GM12891 (cell line): Measurements from ENCODE around the gene ESCO1.
"Not testable (repeated sequence)": the region's sequence is repeated elsewhere in the genome, so short reads cannot be mapped to it uniquely, and the experiment has no call there.

Source experiments
- POLR2A ChIP-seq: IDR thresholded peaks from 2 replicates; pipeline ENCODE4 v1.6.1; 2011; ENCODE audit warnings: low read depth, low read length, control low read depth
- SPI1 ChIP-seq: IDR thresholded peaks from 2 replicates; pipeline ENCODE4 v1.6.1; 2011; ENCODE audit warnings: low read depth, low read length, control low read depth

DNA sequence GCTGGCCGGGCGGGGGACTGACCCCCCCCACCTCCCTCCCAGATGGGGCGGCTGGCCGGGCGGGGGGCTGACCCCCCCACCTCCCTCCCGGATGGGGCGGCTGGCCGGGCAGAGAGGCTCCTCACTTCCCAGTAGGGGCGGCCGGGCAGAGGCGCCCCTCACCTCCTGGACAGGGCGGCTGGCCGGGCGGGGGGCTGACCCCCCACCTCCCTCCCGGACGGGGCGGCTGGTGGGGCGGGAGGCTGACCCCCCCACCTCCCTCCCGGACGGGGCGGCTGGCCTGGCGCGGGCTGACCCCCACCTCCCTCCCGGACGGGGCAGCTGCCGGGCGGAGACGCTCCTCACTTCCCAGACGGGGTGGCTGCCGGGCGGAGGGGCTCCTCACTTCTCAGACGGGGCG, 8.1 kb downstream of the ESCO1 start:
- TF ChIP-seq POLR2A, SPI1: not testable (repeated sequence)
